Globus pallidus (tissue), 1 donor: ENCODE results near the gene EPS8.
A peak's percentile ranks its signal among the peaks of the same experiment; 100 is the strongest.

Experiments
- DNase-seq: peaks from one replicate; pipeline ENCODE4 v3.0.0-alpha.2; 2015; ENCODE audit warnings: low spot score

Gene EPS8

GRCh38 chr12:15717940-15718567, 71.1 kb downstream of the EPS8 start:
- DNase-seq = no peak

- no peak for DNase-seq
These were observed 72.6 kb downstream of the EPS8 start for GRCh38 chr12:15716581-15716980.

- DNase-seq = no peak
These were observed 74.9 kb downstream of the EPS8 start for GRCh38 chr12:15714256-15714655.

GRCh38 chr12:15712823-15713660, 76.1 kb downstream of the EPS8 start:
- DNase-seq = no peak

- DNase-seq = no peak
These were observed 77.0 kb downstream of the EPS8 start for GRCh38 chr12:15712160-15712559.

GRCh38 chr12:15710860-15711510, 78.2 kb downstream of the EPS8 start:
- DNase-seq = no peak

GRCh38 chr12:15709551-15709950, 79.6 kb downstream of the EPS8 start:
- no peak for DNase-seq

GRCh38 chr12:15708396-15709076, 80.7 kb downstream of the EPS8 start:
- no peak for DNase-seq

- DNase-seq = no peak
These were observed 81.5 kb downstream of the EPS8 start for GRCh38 chr12:15707516-15708199.

- no peak for DNase-seq
These were observed 83.0 kb downstream of the EPS8 start for GRCh38 chr12:15706010-15706676.

GRCh38 chr12:15705606-15706005, 83.6 kb downstream of the EPS8 start:
- DNase-seq = no peak

- DNase-seq = no peak
These were observed 86.9 kb downstream of the EPS8 start for GRCh38 chr12:15702276-15702675.

GRCh38 chr12:15701631-15702156, 87.5 kb downstream of the EPS8 start:
- no peak for DNase-seq

GRCh38 chr12:15701206-15701605, 88.0 kb downstream of the EPS8 start:
- no peak for DNase-seq

- DNase-seq = peak; percentile 46
These were observed 88.6 kb downstream of the EPS8 start for GRCh38 chr12:15700595-15700994.

- DNase-seq = no peak
These were observed 89.3 kb downstream of the EPS8 start for GRCh38 chr12:15699886-15700285.

- no peak for DNase-seq
These were observed 90.8 kb downstream of the EPS8 start for GRCh38 chr12:15698377-15698871.

- no peak for DNase-seq
These were observed 92.0 kb downstream of the EPS8 start for GRCh38 chr12:15697201-15697600.

GRCh38 chr12:15693228-15693911, 95.8 kb downstream of the EPS8 start:
- DNase-seq = no peak

- no peak for DNase-seq
These were observed 97.8 kb downstream of the EPS8 start for GRCh38 chr12:15691388-15691787.
